GM21528 (cell line): Measurements from ENCODE around the gene MAEA.

Experiments used
- ATAC-seq: cut with Tn5 transposase; IDR thresholded peaks from one replicate; pipeline ENCODE4 v1.9.1; 2021; ENCODE audit warnings: mild to moderate bottlenecking, moderate library complexity; ENCODE audit not compliant: unreplicated experiment, low FRiP score

The MAEA gene

DNA sequence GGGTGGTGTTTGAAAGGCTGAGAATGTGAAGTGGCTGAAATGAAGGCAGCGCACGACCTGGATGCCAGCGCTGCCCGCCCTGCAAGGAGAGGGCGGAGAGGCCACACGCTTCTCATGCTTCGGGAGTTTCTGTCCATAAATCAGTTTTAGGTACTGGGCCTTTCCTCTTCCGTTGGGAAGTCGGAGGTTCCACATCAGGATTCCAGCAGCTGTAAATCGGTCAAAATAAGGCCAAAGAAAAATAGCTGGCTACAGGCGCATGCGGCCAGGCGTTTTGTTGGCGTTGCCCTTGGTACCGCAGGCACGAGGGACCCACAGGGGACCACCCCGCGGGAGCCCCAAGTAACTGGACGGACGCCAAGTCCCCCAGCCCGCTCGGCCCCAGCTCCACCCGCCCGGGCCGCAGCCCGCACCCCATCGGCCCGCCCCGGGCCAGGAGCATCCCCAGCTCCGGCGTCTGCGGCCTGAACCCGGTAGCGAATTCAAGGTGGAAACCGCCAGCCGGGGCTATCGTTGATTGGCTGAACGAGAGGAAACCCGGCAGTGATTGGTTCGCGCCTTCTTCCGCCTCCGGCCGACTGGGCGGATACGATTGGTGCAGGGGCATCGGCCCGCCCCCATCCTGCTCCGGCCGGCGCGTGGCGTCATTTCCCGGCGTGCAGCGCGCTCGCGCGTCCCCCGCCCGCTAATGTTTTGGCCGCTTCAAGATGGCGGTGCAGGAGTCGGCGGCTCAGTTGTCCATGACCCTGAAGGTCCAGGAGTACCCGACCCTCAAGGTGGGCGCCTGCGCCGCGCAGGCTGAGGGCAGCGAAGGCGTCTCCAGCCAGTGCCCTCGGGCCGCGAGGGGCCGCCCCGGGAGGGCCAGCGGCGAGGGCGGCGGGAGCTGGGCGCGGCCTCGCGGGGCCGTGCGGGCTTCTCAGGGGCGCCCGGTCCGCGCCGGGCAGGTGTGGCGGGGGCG lies at the start of gene MAEA:
MAEA (plus strand) TSS at position 685 of the 958 bp plus-strand sequence; CDS start at position 708, 23 bp downstream.
- ATAC-seq = peak; percentile 93

DNA sequence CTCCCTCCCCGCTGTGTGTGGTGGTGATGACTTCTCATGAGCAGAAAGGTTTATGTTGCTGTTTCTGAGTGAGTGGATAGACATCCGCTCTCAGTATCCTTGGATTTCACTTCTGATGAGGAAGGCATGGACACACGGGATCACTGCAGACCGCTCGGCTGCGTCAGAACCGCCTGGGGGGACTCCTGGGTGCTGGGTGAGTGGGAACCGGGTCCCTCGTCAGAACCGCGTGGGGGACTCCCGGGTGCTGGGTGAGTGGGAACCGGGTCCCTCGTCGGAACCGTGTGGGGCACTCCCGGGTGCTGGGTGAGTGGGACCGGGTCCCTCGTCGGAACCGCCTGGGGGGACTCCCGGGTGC lies 49.8 kb upstream of the MAEA start:
- no peak for ATAC-seq

DNA sequence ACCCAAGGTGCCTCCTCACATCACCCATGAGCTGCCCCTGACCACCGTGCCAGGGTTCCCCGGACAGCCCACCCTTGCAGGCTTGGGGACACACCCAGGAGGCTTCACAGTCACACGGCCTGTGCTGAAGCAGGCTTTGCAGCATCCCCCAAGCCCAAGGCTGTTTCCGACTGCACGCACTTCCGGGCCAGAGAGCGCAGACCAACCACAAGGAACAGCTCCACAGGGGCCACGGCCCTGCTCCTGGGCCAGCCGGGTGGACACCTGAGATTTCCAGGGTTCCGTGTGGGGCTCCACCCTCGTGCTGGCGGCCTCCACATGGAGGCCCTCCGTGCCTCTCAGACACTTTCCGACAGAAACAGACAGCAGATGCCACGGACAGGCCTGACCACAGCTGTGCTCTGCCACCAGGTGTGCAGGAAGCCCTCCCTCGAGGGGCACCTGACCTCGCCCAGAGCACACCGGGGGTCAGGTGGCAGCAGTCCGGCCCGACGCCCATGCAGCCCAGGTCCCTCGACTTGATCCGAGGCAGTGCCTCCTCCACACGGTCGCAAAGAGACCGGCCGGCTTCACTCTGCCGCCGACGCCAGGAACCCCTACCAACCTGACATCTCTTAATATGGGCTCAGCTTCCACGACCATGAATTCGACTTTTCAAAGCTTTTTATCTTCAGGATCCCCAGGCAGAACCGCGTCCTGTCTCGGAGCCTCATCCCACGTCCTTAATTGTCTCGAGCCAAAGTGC lies 48.8 kb upstream of the MAEA start:
- no peak for ATAC-seq

DNA sequence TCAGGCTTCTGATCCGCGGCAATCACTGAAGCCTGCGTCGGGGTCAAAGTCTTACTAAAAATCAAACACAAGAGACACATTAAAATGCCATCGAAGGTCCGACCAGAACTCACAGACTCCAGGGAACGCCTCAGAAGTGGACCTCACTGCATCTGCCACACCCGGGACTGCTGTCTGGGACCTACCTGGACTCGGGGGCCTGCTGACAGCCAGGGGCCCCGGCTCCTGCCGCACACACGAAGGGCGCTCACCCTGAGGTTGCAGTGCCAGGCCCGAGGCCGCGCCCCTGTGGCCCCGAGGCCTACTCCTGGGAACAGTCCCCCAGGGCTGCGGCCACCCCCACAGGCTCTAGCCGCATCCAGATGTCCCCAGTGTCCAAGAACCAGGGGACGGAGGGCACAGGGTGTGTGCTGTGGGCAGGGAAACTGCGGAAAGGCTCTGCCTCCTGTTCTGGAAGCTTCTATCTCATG lies 48.2 kb upstream of the MAEA start:
- ATAC-seq = no peak

DNA sequence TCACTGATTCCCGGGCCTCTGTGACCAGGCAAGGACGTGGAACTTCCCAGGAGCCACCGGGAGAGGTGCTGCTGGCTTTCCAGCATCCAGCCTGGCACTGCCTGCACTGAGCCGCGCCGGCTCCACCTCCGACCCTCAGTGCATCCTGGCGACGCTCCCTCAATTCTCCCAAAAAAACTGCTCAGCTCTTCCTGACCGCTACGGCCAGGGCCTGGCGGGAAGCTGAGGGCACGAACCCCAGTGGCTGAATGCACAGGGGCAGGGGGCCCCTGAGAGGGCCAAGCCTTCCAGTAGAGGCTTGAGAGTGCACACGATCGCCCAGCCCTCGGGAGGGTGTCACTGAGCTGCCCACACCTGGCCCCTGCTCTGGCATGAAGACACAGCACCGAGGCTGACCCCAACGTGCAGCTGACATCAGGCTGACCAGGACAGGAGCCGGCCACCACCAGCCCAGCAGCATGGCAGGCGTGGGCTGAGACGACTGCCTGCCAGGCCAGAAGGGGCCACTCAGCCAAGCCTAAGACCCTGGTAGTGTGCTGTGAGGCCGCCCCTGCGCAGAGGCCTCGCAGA lies 47.7 kb upstream of the MAEA start:
- no peak for ATAC-seq

DNA sequence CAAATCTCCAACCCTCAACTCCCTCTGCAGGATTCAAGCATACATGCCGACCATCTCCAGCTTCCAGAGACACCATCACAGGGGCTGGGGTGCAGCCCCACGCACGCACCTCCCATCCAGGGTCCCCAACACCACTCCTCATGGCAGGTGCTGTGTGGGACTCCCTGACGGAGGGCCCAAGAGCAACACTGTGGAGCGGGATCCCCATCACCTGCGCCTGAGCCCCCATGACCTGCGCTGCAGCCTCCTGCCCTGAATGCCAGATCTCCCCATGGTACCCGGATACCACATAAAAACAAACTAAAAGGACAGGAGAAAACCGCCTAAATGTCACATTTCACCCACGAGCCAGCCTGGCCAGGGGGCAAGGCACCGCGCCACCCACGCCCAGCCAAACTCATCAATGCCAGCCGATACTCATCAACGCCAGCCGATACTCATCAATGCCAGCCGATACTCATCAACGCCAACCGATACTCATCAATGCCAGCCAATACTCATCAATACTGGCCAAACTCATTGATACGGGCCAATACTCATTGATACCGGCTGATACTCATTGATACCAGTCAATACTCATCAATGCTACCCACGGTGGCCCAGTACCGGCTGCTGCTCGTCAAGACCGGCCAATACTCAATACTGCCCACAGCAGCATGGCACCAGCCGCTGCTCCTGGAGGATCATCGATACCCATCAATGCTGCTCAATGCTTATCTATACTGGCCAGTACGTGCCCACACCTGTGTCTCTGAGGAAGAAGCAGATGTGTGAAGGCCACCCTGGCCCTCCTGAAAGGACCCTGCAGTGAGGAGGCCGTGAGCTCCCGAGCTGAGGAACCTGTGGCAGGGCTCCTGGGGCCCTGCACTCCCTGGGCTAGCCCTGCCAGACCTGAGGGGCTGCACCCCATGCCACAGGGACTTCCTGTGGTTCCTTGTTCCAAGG lies 46.9 kb upstream of the MAEA start:
- ATAC-seq = no peak

DNA sequence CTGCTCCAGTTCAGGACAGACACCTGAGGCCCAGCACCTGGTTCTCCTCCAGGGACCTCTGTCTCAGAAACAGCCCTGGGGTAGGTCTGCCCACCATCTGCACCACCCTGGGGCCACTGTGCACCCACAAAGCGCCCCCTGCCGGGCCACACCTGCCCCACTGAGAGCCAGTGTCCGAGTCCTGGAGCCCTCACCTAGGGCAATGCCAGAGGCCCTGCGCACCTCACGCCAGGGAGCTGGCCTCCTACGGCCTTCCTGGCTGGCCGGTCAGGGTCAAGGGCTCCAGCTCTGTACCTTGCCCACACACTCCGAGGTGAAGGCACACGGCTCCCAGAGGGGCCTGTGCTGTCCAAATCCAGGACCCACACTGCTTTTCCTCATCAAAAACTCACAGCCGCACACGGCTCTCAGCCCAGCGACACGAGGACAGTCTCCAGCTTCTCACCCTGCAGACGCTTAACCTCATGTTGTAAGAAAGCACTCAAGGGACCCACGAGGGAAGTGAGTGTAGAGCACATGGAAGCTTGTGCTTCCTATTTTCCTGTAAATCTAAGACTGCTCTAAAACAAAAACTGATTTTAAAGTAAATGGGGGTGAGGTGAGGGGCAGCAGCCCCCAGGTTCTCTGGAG lies 46.1 kb upstream of the MAEA start:
- ATAC-seq = no peak

DNA sequence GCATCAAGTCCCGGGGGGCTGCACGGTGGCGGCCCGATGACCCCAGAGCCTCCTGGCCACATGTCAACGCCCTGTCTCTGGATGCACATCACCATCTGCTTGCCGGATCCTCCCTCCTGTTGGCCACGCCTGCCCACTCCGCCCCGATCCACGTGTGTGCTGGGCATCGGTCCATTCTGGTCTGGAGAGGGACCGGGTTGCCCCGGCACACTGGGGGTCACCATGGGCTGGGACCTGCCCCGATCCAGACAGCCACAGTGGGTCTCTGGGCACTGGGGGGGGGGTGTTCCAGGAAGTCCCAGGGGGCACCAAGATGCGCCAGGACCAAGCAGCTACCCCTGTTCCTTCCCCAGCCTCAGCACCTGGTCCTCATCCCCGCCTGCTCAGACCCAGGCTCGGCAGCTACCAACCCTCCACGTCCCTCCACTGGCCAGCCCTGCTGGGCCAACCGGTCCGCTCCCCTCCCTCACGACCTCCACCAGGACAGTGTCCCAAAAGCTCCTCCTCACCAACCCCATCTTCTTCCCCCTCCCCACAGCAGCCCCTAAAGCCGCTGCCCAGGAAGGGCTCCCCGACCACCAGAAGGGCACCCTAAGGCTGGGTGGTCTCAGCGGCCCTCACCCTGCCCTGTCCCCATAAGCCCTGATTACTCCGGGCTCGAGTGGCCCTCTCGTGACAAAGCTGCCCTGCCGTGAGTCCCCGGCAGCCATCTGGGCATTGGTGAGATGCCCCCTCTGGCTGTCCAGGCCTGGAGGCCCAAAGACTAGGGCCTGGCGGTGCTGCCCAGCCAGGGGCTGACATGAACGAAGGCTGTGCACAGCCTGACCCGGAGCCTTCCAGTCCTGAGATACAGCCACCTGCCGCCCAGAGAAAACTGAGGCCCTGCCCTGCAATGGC lies 45.4 kb upstream of the MAEA start:
- no peak for ATAC-seq

DNA sequence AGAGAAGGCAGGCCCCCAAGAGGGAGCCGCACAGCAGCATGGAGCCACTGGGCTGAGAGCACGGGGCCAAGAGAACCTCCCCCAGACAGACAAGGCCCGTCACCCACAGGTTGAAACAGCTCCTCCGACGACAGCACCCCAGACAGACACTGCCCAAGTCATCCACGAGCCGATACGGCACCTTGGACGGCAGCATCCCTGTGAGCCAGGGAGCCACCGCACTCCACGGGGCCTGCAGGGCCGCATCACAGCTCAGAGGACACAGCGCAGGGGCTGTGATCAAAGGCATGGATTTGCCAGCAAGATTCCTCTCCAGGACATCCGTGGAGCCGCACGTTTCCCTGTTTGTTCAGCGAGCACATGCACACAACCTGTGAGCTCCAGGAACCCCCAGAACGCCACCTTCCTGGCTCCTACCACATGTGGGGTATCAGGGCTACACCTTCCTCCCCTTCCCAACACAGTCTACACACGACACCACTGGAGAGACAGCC lies 44.7 kb upstream of the MAEA start:
- no peak for ATAC-seq

DNA sequence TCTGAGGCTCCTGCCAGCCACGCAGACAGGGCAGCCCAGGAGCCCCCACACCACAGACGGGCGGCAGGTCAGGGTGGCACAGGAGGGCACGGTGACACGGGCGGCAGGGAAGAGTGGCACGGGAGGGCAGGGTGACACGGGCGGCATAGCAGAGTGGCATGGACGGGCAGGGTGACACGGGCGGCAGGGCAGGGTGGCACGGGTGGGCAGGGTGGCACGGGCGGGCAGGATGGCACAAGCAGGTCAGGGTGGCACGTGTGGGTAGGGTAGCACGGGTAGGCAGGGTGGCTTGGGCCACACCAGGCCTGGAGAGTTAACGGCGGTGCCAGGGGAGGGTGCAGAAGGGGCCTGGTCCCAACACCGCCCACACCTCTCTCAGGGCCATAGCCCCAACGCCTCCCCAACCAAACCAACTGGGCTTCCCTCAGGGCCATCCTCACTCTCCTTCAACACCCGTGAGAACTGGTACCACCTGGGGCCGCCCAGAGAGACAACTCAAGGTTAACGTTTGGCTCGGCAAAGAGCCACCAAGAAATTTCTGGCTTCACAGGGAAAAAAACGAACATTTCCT lies 44.1 kb upstream of the MAEA start:
- no peak for ATAC-seq

DNA sequence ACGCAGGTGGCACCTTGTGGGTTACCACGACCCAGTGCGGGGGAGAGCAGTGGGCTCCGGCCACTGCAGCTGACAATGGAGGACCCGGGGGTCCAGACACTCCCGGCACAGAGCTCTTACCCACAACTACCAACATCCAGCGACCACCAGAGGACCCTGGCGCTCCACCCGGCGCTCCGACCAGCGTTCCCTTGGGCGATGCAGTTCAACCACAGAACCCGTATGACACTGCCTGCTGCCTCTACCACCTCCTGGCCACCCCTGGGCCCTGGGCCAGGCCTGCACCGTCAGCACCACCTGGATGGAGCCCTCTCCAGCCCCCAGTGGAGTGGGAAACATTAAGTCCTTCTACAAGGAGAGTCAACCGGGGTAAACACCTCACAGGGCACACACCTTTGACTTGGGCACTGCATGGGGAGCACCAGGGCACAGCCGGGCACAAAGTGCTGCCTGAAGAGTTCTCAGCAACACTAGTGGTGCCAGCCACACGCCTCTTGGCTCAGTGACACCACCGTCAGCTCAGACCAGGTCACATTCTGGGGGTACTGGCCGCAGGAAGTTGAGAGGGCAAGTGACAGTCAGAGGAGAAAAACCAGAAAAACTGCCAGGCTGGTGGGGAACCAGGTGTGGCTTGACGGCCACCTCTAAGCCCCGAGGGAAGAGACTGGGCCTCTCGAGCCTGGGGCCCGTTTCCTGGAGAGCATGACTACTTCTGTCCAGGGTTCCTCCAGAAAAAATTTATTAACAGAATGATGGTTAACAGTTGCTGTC lies 43.4 kb upstream of the MAEA start:
- no peak for ATAC-seq

DNA sequence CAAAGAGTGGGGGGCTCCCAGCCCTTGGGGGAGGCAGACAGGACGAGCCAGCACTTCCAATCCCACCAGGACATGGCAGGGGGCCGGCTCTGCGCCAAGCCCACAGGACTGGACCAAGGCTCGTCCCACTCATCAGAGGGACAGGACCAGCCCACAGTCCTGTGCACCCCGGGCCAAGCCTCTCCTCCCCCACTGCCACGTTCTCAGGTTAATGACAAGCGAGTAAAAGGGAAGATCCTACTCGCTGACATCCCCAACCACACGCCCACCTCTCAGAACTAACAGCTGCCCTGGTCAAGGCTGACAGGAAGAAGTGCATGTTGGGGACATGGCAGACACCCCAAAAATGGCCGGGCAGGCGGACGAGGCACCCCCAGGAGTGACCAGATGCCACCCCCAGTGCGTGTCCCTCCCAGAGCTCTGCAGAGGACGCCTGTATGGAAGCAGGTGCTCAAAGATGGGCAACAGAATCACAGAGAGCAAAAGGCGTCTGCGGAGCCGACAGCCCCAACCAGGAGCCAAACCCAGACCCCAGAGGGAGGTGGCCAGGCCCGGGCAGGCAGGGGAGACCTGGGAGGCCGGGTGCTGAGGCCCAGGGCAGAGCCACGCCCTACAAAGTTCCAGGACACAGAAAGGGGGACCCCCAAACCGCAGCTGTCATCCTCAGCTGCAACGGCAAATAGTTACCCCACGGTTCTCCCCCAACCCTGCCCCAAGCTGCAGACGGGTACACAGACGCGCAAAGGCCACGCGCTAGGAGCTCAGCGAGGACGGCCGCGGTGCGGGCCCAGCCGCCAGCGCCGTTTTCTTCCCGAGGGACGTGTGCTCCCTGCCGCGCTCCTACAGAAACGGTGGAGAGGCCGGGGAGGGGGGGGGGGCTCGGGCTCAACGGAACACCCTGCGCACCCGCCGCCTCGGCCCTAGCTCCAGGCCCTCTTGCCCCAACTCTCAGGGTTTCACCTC lies 42.5 kb upstream of the MAEA start:
- no peak for ATAC-seq

DNA sequence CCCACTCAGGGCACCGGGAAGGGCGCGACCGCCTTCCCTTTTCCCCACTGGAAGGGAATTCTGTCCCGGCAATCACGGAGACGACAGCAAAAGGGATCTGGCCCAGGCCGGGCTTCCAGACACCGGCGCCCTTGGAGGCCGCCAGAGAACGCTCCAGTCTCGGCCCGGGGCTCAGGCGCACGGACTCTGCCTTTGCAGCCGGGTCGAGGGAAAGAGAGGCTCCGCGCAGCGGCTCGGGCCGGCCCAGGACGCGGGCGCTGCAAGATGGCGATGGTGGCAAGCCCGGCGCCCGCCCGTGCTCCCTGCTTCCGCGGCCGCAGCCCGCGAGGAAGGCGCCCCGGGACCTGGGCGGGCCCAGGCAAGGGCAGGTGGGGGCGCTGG lies 41.8 kb upstream of the MAEA start:
- peak; percentile 25 for ATAC-seq

DNA sequence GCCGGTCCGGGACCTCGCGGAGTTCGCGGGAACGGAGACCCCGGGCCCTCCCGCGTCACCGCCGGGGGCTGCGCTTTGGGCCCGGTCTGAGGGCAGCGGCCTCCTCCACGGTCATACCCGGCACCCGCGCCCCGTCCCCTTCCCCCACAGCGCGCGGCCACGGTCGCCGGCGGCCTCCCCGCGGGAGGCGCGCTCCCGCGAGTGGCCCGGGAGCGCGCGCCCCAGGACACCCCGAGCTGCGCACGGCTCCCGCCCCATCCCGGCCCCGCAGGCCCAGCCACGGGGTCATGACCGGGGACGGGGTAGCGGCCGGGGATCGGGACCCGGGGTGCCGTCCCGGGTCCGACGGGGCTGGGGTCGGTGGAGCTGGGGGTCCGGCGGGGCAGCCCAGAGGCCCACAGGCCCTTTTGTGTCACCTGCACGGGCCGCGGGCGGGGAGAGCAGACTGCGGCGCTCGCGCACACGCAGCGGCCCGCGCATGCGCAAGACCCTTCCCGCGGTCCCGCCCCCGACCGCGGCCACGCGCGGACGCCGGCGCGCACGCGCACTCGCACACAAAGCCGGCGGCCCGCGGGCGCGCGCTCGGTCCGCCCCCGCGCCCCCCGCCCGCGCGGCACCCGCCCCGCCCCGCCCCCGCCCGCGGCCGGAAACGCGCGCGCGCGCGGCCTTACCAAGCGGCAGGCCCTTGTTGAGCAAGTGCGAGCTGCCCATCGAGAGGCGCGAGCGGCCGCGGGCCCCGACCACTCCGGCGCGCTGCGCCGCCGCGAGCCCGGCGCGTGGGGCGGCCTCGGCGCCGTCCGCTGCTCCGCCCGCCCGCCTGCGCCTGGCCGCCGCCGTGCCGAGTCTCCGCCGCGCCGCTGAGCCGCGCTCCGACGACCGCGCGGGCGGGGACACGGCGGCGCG lies 41.2 kb upstream of the MAEA start, which contains the start of gene CTBP1:
CTBP1 (minus strand) TSS at position 886 of the 903 bp plus-strand sequence. CDS start 7,799 bp downstream, outside the sequence.
- ATAC-seq = peak; percentile 47

DNA sequence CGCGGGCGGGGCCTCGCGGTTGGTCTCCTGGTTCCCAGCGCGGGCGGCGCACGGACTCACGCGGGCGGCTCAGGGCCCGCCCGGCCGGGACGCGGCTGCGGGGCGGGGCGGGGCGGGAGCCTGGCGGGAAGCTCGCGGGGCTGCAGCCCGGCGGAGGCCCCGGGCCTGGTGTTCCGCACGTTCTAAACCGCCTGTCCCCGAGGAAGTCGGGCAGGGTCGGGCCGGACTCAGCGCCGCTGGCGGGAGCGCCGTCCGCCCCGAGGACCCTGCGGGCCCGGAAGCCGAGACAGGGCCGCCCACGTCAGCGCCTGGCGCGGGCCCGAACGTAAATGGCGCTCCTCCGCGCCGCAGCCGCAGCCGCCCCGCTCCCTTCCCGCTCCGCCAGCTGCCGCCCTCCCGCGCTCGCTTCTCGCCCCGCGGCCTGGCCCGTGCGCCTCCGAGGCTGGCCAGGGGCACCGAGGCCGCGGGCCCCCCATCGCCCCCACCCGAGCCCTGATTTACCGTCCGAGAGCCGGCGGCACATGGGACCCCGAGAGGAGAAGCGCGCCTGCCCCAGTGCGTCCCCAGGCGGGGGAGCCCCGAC lies 40.5 kb upstream of the MAEA start:
- ATAC-seq = peak; percentile 54
